ENCODE measurements around the gene MKLN1. TPM values are rescaled to one million over a fixed set of nuclear protein-coding genes. Genes with fewer than 3 reads are reported as not detected.
"Not testable (repeated sequence)": the region's sequence is repeated elsewhere in the genome, so short reads cannot be mapped to it uniquely, and the experiment has no call there.

The MKLN1 gene
- total RNA-seq, 2 experiments from 2014 or later = 12.1 to 56.6 TPM

- ChIA-PET CTCF (ENCODE audit: unreplicated experiment) (no interaction called here), POLR2A (interaction anchor here (0.6 kb wide), 1 partner anchor 33 kb away, joined by 3 read pairs; no protein-coding TSS in a partner anchor)
- DNase-seq (ENCODE audit: low spot score) = no peak
- no peaks in the 10 kb centered on the region for H3K9me3 ChIP-seq (ENCODE audit: low read length)
- TF ChIP-seq CTCF (conservative IDR thresholded peaks at IDR 0.05; ENCODE audit: low read length) = no peak
- no peak for TF ChIP-seq EZH2phosphoT487 (IDR thresholded peaks at IDR 0.05; ENCODE audit: borderline replicate concordance, low read depth, low read length)
- no peak overlapping the region for H2AFZ ChIP-seq (ENCODE audit: low read length)
- H3K9me2 ChIP-seq (ENCODE audit: insufficient read depth, low read length) = no peaks in the 10 kb centered on the region
- H3K36me3 ChIP-seq (ENCODE audit: insufficient read depth, low read length) = peaks cover 8% of the 10 kb centered on the region
- no peak overlapping the region for H3K4me2 ChIP-seq (ENCODE audit: low read length)
- H3K27ac ChIP-seq (ENCODE audit: low read depth, low read length, poor library complexity, severe bottlenecking) = no peak overlapping the region
- intact Hi-C loops (cut with micrococcal nuclease; ENCODE audit: unreplicated experiment) = no loop called here
- H3K4me1 ChIP-seq (ENCODE audit: insufficient read depth, low read length, poor library complexity, severe bottlenecking) = peaks cover 7% of the 10 kb centered on the region
- H3K4me3 ChIP-seq (ENCODE audit: low read depth, low read length, poor library complexity, severe bottlenecking) = no peak overlapping the region
- BruUV-seq (replicated peaks) = no TSS peak
- no peaks in the 10 kb centered on the region for H3K79me2 ChIP-seq (ENCODE audit: insufficient read depth, low read depth, low read length)
- no peaks in the 10 kb centered on the region for H4K20me1 ChIP-seq (ENCODE audit: insufficient read depth, low read length)
Measured at GRCh38 chr7:131456338-131456737, 128.7 kb downstream of the MKLN1 start.

DNA sequence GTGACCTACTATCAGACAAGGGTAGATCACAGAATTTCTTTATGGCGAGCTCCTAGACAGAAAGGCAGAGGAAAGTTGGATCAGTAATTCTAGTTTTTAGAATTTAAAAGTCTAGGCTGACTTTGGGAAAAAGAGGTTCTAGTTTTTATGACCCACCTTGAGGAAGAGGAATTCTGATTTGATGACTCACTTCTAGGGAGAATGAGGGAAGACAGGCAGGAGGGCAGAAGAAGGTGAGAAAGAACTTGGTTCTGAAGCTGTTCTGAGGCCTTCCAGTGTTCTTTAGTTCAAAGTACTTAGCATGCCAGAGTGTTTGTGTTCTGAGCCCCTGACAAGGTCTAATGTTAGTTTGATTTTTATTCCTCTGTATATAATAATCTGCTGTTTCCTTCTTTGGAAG, 131.6 kb downstream of the MKLN1 start:
- H3K27ac ChIP-seq (ENCODE audit: low read depth, low read length, poor library complexity, severe bottlenecking) = no peak overlapping the region
- no peaks in the 10 kb centered on the region for H3K9me2 ChIP-seq (ENCODE audit: insufficient read depth, low read length)
- BruUV-seq (replicated peaks) = no TSS peak
- H2AFZ ChIP-seq (ENCODE audit: low read length) = no peak overlapping the region
- no peaks in the 10 kb centered on the region for H3K79me2 ChIP-seq (ENCODE audit: insufficient read depth, low read depth, low read length)
- peaks cover 7% of the 10 kb centered on the region for H3K4me1 ChIP-seq (ENCODE audit: insufficient read depth, low read length, poor library complexity, severe bottlenecking)
- POLR2A ChIA-PET = interaction anchor here (1.4 kb wide), 1 partner anchor 8 kb away, joined by 3 read pairs; no protein-coding TSS in a partner anchor
- intact Hi-C loops (cut with micrococcal nuclease; ENCODE audit: unreplicated experiment) = no loop called here
- no peaks in the 10 kb centered on the region for H3K9me3 ChIP-seq (ENCODE audit: low read length)
- H3K4me3 ChIP-seq (ENCODE audit: low read depth, low read length, poor library complexity, severe bottlenecking) = no peak overlapping the region
- H3K4me2 ChIP-seq (ENCODE audit: low read length) = no peak overlapping the region
- peaks cover 13% of the 10 kb centered on the region for H3K36me3 ChIP-seq (ENCODE audit: insufficient read depth, low read length)
- DNase-seq (ENCODE audit: low spot score) = no peak
- no peaks in the 10 kb centered on the region for H4K20me1 ChIP-seq (ENCODE audit: insufficient read depth, low read length)
- CTCF ChIA-PET (ENCODE audit: unreplicated experiment) = no interaction called here
- TF ChIP-seq EZH2phosphoT487 (IDR thresholded peaks at IDR 0.05; ENCODE audit: borderline replicate concordance, low read depth, low read length) (no peak), CTCF (conservative IDR thresholded peaks at IDR 0.05; ENCODE audit: low read length) (no peak)

DNA sequence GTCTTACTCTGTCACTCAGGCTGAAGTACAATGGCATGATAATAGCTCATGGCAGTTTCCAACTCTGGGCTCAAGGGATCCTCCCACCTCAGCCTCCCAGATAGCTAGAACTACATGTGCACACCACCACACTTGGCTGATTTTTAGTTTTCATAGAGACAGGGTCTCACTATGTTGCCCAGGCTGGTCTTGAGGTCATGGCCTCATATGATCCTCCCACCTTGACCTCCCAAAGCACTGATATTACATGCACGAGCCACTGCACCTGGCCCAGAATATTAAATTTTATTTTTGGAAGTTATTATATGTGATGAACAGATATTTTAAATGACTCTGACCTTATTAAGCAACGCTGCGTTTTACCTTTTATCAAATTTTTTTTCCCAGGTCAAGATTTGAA, 134.4 kb downstream of the MKLN1 start:
- Histone ChIP-seq H3K79me2 (ENCODE audit: insufficient read depth, low read depth, low read length) (no peaks in the 10 kb centered on the region), H3K4me2 (ENCODE audit: low read length) (no peak overlapping the region), H3K9me3 (ENCODE audit: low read length) (no peaks in the 10 kb centered on the region), H3K9me2 (ENCODE audit: insufficient read depth, low read length) (no peaks in the 10 kb centered on the region), H3K36me3 (ENCODE audit: insufficient read depth, low read length) (peaks cover 16% of the 10 kb centered on the region), H3K27ac (ENCODE audit: low read depth, low read length, poor library complexity, severe bottlenecking) (no peak overlapping the region), H4K20me1 (ENCODE audit: insufficient read depth, low read length) (no peaks in the 10 kb centered on the region), H3K4me1 (ENCODE audit: insufficient read depth, low read length, poor library complexity, severe bottlenecking) (no peaks in the 10 kb centered on the region), H3K4me3 (ENCODE audit: low read depth, low read length, poor library complexity, severe bottlenecking) (no peak overlapping the region), H2AFZ (ENCODE audit: low read length) (no peak overlapping the region)
- TF ChIP-seq EZH2phosphoT487 (IDR thresholded peaks at IDR 0.05; ENCODE audit: borderline replicate concordance, low read depth, low read length) (no peak), CTCF (conservative IDR thresholded peaks at IDR 0.05; ENCODE audit: low read length) (no peak)
- CTCF ChIA-PET (ENCODE audit: unreplicated experiment) = no interaction called here
- no TSS peak for BruUV-seq (replicated peaks)
- DNase-seq (ENCODE audit: low spot score) = no peak
- intact Hi-C loops (cut with micrococcal nuclease; ENCODE audit: unreplicated experiment) = no loop called here
- POLR2A ChIA-PET = no interaction called here

DNA sequence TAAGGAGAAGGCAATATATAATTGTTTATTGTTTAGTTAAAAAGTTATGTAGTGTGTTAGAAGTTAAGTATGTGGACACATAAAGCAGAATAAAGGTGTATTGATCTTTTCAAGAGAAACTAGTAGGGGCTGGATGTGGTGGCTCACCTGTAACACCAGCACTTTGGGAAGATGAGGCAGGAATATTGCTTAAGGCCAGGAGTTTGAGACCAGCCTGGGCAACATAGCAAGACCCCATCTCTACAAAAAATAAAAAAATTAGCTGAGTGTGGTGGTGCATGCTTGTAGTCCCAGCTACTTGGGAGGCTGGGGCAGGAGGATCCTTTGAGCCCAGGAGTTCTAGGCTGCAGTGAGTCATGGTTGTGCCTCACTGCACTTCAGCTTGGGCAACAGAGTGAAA, 135.0 kb downstream of the MKLN1 start:
- H3K27ac ChIP-seq (ENCODE audit: low read depth, low read length, poor library complexity, severe bottlenecking); H3K4me3 ChIP-seq (ENCODE audit: low read depth, low read length, poor library complexity, severe bottlenecking); H3K4me1 ChIP-seq (ENCODE audit: insufficient read depth, low read length, poor library complexity, severe bottlenecking); H4K20me1 ChIP-seq (ENCODE audit: insufficient read depth, low read length); CTCF ChIA-PET (ENCODE audit: unreplicated experiment); H2AFZ ChIP-seq (ENCODE audit: low read length); H3K9me3 ChIP-seq (ENCODE audit: low read length); BruUV-seq (replicated peaks); intact Hi-C loops (cut with micrococcal nuclease; ENCODE audit: unreplicated experiment); H3K79me2 ChIP-seq (ENCODE audit: insufficient read depth, low read depth, low read length); H3K9me2 ChIP-seq (ENCODE audit: insufficient read depth, low read length); DNase-seq (ENCODE audit: low spot score); H3K4me2 ChIP-seq (ENCODE audit: low read length): not testable (repeated sequence)
- POLR2A ChIA-PET = interaction anchor here (0.6 kb wide), 1 partner anchor 231 kb away, joined by 3 read pairs; no protein-coding TSS in a partner anchor
- peaks cover 21% of the 10 kb centered on the region for H3K36me3 ChIP-seq (ENCODE audit: insufficient read depth, low read length)
